Measurements from ENCODE around the gene UGT1A4. TPM values are rescaled to one million over a fixed set of nuclear protein-coding genes. Genes with fewer than 3 reads are reported as not detected.

UGT1A4 gene
- total RNA-seq, 1 experiment from 2014 or later: not detected

DNA sequence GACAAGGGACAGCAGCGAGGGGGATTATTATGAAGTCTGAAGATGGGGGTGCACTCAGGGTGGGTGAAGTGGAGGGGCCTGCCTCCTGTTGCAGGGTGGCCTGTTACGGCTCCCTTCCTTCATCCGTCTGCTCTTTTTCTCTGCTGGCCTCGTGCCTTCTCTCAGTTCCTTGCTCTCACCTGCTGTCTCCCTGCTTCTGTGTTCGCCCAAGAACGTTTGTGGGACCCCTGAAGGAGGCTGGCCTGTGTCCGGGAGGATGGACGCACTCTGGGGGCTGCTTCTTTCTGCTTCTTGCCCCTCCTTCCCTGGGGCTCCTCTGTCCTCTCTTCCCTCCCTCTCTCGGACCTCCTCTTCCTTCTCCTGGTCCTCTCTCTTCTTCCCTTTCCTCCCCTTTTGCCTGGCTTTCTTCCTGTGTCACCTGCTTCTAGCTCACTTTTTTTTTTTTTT, 73.4 kb downstream of the UGT1A4 start:
- no CpG with 5 or more reads among the region's 9 CpGs for WGBS (ENCODE audit: extremely low coverage, insufficient read length, low lambda C conversion rate)
- no peak overlapping the region for H3K27ac ChIP-seq (ENCODE audit: insufficient read length, low read depth, low read length)
- no peak for TF ChIP-seq CTCF (conservative IDR thresholded peaks at IDR 0.05)
- no peaks in the 10 kb centered on the region for H3K79me2 ChIP-seq (ENCODE audit: insufficient read depth, low read length)
- Mint-ChIP-seq H3K4me1 (no peaks in the 10 kb centered on the region), H3K4me3 (no peak overlapping the region), H3K27me3 (ENCODE audit: low read depth) (peaks cover 10% of the 10 kb centered on the region), H3K9me3 (peaks cover 0 to 3% of the 10 kb centered on the region in 2 experiments; a peak in 1 of 5 replicates), H3K36me3 (ENCODE audit: insufficient read depth in 1 of 3, low read depth in 3 of 3) (no peaks in the 10 kb centered on the region; a peak in 1 of 7 replicates), H3K27ac (no peak overlapping the region)
- no peaks in the 10 kb centered on the region for H3K79me1 ChIP-seq (ENCODE audit: insufficient read depth, low read depth, low read length, poor library complexity, severe bottlenecking)
- no peak overlapping the region for H3K14ac ChIP-seq (ENCODE audit: insufficient read depth, low read length)
- H2BK5ac ChIP-seq (ENCODE audit: insufficient read length, low read length): no peak overlapping the region
- H3K23ac ChIP-seq (ENCODE audit: insufficient read length, low read depth, low read length): no peak overlapping the region
- H4K5ac ChIP-seq (ENCODE audit: insufficient read length, low read depth, low read length): no peak overlapping the region
- no peaks in the 10 kb centered on the region for H4K20me1 ChIP-seq (ENCODE audit: control insufficient read depth, insufficient read depth, insufficient read length)
- no peak overlapping the region for H2AK5ac ChIP-seq (ENCODE audit: insufficient read length, low read length)
- no peak overlapping the region for H3K4ac ChIP-seq (ENCODE audit: low read depth, low read length)
- H2BK12ac ChIP-seq (ENCODE audit: insufficient read length, low read depth, low read length): no peak overlapping the region
- H3K9me3 ChIP-seq (ENCODE audit: control insufficient read depth, low read depth, low read length): no peaks in the 10 kb centered on the region
- no peak overlapping the region for H3K9ac ChIP-seq (ENCODE audit: extremely low read depth, insufficient read length, low read length)
- H4K8ac ChIP-seq (replicated peaks; ENCODE audit: insufficient read length, low read depth, low read length): no peak overlapping the region
- H3K56ac ChIP-seq (ENCODE audit: insufficient read length, low read depth, low read length): no peak overlapping the region
- no peak overlapping the region for H4K91ac ChIP-seq (ENCODE audit: insufficient read length, low read depth, low read length)
- H2BK120ac ChIP-seq (ENCODE audit: low read depth, low read length, poor library complexity, severe bottlenecking): no peak overlapping the region
- no peak overlapping the region for H3T11ph ChIP-seq (ENCODE audit: low read length)
- no peak overlapping the region for H2BK20ac ChIP-seq (ENCODE audit: low read depth, low read length, poor library complexity, severe bottlenecking)
- no peaks in the 10 kb centered on the region for H3K4me1 ChIP-seq (ENCODE audit: insufficient read depth, low read length)
- no peak overlapping the region for H2BK15ac ChIP-seq (ENCODE audit: low read depth, low read length)
- H3K23me2 ChIP-seq (ENCODE audit: insufficient read length, low read depth, low read length, poor library complexity, severe bottlenecking): no peaks in the 10 kb centered on the region
- DNase-seq: no peak
- H3K27me3 ChIP-seq (ENCODE audit: insufficient read depth, low read length): no peaks in the 10 kb centered on the region
- no peak overlapping the region for H3K4me2 ChIP-seq (ENCODE audit: insufficient read depth, insufficient read length, low read length)
- no peak overlapping the region for H3K18ac ChIP-seq (ENCODE audit: insufficient read length, low read depth, low read length)
- no peak overlapping the region for H2AFZ ChIP-seq (ENCODE audit: low read length)
